Right ventricle myocardium inferior (tissue), 1 donor: ENCODE measurements around the gene MS4A15. TPM values are rescaled to one million over a fixed set of nuclear protein-coding genes. Genes with fewer than 3 reads are reported as not detected.
"Not testable (repeated sequence)": the region's sequence is repeated elsewhere in the genome, so short reads cannot be mapped to it uniquely, and the experiment has no call there.

Experiments
- ATAC-seq: fragments of 200-7000 bp; cut with Tn5 transposase; one replicate; pipeline ENCODE4 v1.9.1; 2020; ENCODE audit warnings: mild to moderate bottlenecking, moderate library complexity
- DNase-seq: peaks from one replicate; pipeline ENCODE4 v3.0.0; 2021; ENCODE audit errors: missing footprints
- intact Hi-C: fragments of 100-400 bp; cut with DNase I; formaldehyde crosslinking; loops from one replicate; pipeline ENCODE4 v1.11.0; 2022
- long read RNA-seq: library from polyadenylated mRNA; unstranded; transcript quantifications from one replicate; pipeline ENCODE4 v2.0.0, GENCODE V29; 2021
- total RNA-seq: library from RNA; stranded (reverse); fragmentation: NEBNext Ultra II Directional; extraction: Animal tissue kit (Norgen Biotek cat#: 25700); gene quantifications from one replicate; pipeline ENCODE4 v1.2.1, GENCODE V29; 2021
- donor health status: DM: no; HTN: yes; CAD: no; lungs with severe emphysema.

The MS4A15 gene
- not detected for total RNA-seq
- long read RNA-seq, result 0 reads

- no peak for ATAC-seq
- intact Hi-C loops, result no loop called here
- no peak for DNase-seq
Observed at GRCh38 chr11:60756307-60757032, at the start of gene MS4A15. MS4A15 (plus strand) TSS chr11:60756867; CDS start chr11:60763734, 6,867 bp downstream.

DNA sequence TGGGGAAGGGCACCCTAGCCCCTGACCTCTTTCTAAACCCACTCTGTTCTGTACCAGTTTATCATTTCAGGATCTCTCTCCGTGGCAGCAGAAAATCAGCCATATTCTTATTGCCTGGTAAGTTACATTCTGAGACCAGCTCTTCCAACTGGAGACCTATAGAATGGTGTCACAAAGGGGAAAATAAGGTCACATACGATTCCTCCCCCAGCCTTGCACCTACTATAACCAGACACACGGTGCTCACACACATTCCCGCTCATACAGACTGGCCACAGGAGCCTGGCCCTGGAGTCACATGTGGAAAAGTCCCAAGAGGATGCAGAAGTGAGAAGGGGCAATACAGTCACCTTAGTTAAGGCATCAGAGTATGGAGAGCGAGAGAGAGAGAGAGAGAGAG is 49.7 kb upstream of the MS4A15 start:
- ATAC-seq, result no peak
- no peak for DNase-seq
- intact Hi-C loops, result no loop called here

- DNase-seq (no peak), ATAC-seq (no peak)
- intact Hi-C loops, result no loop called here
Observed at GRCh38 chr11:60710482-60710881, 46.2 kb upstream of the MS4A15 start.

DNA sequence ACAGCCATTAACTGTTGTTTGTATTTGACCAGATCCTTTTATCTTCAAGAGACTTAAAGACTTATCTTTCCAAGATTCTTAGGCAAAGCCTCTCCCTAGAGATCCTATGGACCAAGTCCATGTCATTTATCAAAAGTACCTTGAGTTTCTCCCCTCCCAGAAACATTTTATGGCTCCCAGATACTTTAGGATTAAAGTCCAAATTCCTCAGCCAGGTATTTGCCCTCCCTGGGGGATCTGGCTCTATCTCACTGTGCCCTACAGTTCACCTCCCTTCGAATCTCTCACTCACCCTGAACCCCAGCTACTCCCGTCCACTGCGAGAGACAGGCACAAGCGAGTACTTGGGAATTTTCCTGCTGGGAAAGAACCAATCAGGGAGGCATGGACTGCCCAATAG is 45.4 kb upstream of the MS4A15 start:
- DNase-seq, result no peak
- intact Hi-C loops, result no loop called here
- ATAC-seq, result no peak

GRCh38 chr11:60713423-60713822 is 43.2 kb upstream of the MS4A15 start:
- intact Hi-C loops, ATAC-seq, DNase-seq: not testable (repeated sequence)

GRCh38 chr11:60717956-60718355 is 38.7 kb upstream of the MS4A15 start:
- intact Hi-C loops, result no loop called here
- DNase-seq (no peak), ATAC-seq (no peak)

DNA sequence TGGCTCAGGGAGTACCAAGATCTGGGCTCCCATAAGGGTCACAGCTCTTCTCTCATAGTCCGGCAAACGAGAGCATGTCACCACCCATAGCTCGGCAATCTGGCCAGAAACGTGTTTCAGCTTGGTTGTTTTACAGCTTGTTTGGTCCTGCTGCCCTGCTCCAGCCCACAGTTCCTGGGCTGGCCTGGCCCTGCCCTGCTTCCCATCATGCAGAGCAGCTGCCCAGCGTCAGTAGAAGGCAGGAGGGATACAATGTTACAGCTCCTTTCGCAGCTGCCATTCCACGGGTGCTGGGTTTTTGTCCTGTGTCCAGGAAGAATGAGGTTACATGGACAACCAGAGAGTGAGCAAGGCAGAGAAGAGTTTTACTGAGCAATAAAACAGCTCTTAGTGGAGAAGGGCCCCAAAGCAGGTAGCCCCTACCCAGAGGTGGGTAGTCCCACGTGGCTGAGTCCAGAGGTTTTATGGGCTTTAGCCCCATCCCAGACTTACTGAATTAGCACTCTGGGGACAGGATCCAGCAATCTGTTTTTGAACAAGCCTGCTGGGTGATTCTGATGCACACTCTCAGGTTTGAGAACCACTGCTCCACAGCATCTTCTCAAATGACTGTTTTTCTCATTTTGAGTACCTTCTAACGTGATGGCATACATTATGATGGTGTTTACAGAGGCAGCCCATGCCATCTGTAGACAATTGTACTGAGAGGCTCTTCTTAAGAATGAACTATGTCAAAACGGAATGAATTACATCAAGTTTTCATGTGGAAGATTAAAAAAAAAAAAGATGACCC is 37.9 kb upstream of the MS4A15 start:
- DNase-seq (no peak), ATAC-seq (no peak)
- intact Hi-C loops, result no loop called here

GRCh38 chr11:60719391-60719790 is 37.3 kb upstream of the MS4A15 start:
- intact Hi-C loops, result no loop called here
- ATAC-seq (no peak), DNase-seq (no peak)

DNA sequence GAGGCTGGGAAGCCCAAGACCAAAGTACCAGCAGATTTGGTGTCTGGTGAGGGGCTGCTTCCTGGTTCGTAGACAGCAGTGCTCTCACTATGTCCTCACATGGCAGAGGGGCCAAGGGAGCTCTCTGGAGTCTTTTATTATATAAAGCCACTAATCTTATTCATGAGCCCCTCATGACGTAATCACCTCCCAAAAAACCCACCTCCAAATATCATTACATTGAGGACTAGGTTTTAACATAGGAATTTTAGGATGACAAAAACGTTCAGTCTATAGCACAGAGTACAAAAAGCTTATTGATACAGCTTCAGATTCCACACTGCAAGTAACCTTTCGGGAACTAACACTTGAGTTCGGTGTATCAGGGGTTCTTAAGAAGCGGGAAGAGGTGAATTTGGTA is 36.2 kb upstream of the MS4A15 start:
- no peak for ATAC-seq
- no peak for DNase-seq
- intact Hi-C loops, result no loop called here

DNA sequence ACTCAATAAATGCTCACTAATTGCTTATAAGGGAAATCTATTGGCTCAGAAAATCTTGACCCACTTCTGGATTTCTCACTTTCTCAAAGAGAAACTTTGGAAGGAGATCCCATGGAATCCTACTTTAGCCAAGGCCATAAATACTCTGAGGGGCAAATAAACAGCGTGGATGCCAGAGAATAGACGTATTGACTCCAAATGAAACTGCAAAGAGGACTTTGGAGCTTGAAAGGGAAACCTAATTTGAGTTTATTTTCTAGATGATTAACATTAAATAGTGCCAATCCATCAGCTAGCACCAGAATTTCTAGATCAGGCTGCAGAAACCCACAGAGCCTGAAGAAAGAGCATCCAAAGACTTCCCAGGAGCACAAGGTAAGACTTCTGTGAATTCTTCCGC is 32.2 kb upstream of the MS4A15 start, which contains the start of gene MS4A18:
MS4A18 (plus strand) TSS at position 301 of the 400 bp plus-strand sequence.
- ATAC-seq (no peak), DNase-seq (no peak)
- intact Hi-C loops, result no loop called here

DNA sequence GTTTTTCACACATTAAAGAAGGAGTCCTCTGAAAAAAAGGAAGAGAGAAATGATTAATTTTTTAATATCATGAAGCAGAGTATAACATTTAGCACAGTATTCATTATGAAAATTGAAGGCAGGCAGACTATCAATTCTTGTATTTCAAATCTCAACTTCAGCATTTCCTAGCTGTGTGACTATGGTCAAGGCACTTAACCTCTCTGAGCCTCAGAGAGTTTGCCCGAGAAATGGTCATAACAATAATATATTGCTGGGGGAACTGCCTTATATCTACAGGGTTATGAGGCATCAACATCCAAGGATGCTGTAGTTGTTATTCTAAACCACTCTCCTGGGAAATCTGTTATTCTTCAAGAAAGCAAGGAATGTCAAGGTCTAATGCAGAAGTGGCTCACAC is 31.1 kb upstream of the MS4A15 start:
- ATAC-seq, result no peak
- no peak for DNase-seq
- intact Hi-C loops, result no loop called here

DNA sequence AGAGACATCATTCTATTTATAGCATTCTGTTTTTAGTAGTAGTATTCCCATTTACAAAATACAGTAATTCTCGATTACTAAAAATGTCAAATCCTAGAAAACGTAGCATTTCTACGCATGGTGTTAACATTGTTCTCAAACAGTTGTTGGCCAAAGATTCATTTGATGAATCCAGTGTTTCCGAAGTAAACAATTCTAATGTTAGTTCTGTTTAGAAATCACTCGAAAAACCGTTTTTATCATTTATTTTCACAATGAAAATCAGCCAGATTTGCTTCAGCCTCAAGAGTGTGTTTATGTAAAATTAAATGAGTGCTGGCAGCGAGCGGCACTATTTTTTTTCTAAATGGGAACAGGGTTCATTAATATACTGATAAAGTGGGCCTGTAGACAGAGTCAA is 25.1 kb upstream of the MS4A15 start:
- intact Hi-C loops, result no loop called here
- ATAC-seq, result no peak
- no peak for DNase-seq

DNA sequence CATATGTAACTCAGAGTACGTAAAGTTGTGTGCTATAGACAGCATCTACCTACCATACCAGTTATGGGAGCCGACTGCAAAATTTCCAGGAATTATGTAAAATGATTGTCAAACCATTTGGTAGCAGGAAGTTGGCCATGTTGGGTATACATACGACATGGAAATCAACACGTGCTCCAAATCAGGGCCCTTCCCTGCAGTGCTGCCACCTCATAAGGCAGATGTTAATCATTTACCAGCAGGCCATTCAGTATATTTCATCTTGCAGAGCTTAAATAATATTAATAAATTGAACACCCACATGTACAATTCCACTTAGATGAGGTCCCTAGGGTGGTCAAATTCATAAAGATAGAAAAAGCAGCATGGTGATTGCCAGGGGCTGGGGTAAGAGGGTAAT is 22.4 kb upstream of the MS4A15 start:
- DNase-seq, result no peak
- no peak for ATAC-seq
- intact Hi-C loops, result no loop called here

GRCh38 chr11:60739114-60739513 is 17.6 kb upstream of the MS4A15 start:
- intact Hi-C loops, result no loop called here
- DNase-seq, result no peak
- no peak for ATAC-seq

- intact Hi-C loops, result no loop called here
- DNase-seq (no peak), ATAC-seq (no peak)
Observed at GRCh38 chr11:60740573-60740972, 16.1 kb upstream of the MS4A15 start.

- no peak for DNase-seq
- no peak for ATAC-seq
- intact Hi-C loops, result no loop called here
Observed at GRCh38 chr11:60741421-60741820, 15.2 kb upstream of the MS4A15 start.

GRCh38 chr11:60743058-60743457 is 13.6 kb upstream of the MS4A15 start:
- DNase-seq, result no peak
- ATAC-seq, result no peak
- intact Hi-C loops, result no loop called here

DNA sequence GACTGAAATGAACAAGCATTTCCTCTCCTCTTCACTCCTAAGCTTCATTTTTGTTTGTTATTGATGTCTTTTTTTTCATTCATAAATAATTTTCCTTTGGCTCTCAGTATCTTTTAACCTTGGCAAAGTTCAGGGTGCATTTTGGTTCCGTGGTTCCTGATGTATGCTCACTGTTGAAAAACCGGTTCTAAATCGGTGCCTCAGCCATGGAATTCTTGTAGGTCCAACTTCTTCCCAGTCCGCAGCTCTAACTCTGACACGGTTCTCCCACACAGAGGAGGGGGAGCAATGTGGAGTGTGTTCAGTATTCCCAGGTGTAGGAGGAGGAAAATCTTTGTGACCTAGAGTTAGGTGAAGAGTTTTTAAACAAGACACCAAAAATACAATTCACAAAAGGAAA is 12.6 kb upstream of the MS4A15 start:
- DNase-seq, result no peak
- intact Hi-C loops, result no loop called here
- ATAC-seq, result no peak

DNA sequence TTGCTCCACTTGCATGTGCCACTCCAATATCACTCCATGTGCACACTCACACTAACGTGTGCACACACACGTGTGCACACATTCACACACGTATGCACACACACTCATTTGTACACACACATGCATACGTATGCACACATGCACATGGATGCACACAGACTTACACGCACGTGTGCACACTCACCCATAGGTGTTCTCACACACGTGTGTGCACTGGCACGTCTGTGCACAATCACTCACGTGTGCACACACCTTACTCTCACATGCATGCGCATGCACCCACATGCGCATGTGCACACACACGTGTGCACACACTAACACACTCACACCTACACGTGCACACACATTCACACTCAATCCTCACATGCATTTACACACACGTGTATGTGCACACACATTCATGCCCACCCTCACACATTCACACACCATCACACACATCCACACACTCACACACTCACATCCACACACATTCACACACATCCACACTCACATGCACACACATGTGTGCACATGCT is 9.3 kb upstream of the MS4A15 start:
- ATAC-seq, result no peak
- DNase-seq, result no peak
- intact Hi-C loops, result no loop called here

DNA sequence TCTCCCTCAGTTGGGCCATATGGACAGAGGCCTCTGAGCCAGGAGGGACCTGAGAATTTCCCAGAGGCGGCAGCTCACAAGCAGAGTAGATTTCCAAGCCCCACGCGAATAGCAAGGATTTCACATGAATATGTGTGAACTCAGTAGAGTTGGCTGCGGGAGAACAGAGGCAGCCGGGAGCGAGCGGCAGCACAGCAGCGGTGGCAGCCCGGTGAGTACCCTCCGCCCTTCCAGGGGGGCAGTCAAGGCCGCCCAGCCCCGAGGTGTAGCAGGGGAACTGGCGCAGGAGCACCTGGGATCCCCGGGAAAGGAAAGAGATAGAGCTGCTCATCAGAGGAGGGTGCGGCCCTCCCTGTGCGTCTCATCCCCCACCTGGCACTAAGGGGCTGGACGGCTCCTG is 8.4 kb upstream of the MS4A15 start:
- intact Hi-C loops, result no loop called here
- DNase-seq (no peak), ATAC-seq (no peak)
